Measurements from ENCODE around the gene GPR62.

Gene GPR62

GRCh38 chr3:52005571-52005986 is 50.4 kb downstream of the GPR62 start:
- POLR2A ChIA-PET, result interaction anchor here (0.9 to 1.1 kb wide), 4 partner anchors 10 to 149 kb away, joined by 3 to 4 read pairs (median 4); partner anchors contain the start of genes POC1A and RPL29
- DNase-seq (ENCODE audit: low read depth, low spot score), result no peak
- H3K4me3 ChIP-seq (ENCODE audit: low read depth, low read length), result no peak overlapping the region; the same call in 1 of the 2 replicates

GRCh38 chr3:52006017-52006819 is 51.0 kb downstream of the GPR62 start:
- ChIA-PET POLR2A (interaction anchor here (0.9 to 1.1 kb wide), 4 partner anchors 10 to 148 kb away, joined by 3 to 4 read pairs (median 4); partner anchors contain the start of genes POC1A and RPL29), CTCF (interaction anchor here (0.7 to 18.2 kb wide), 21 partner anchors 8 to 333 kb away, joined by 3 to 779 read pairs (median 6); partner anchors contain the start of genes ABHD14A, ABHD14B, DUSP7 and POC1A)
- no peak for TF ChIP-seq CTCF (IDR thresholded peaks at IDR 0.05; ENCODE audit: insufficient read depth, low read length, missing control alignments)
- no peak for DNase-seq (ENCODE audit: low read depth, low spot score)
- H3K4me3 ChIP-seq (ENCODE audit: low read depth, low read length), result no peak overlapping the region; the same call in 1 of the 2 replicates

More at GRCh38 chr3:52005571-52005986, 50.4 kb downstream of the GPR62 start:
- TF ChIP-seq CTCF (IDR thresholded peaks at IDR 0.05; ENCODE audit: insufficient read depth, low read length, missing control alignments), result no peak
- CTCF ChIA-PET, result interaction anchor here (0.7 to 18.2 kb wide), 21 partner anchors 8 to 334 kb away, joined by 3 to 779 read pairs (median 6); partner anchors contain the start of genes ABHD14A, ABHD14B, DUSP7 and POC1A

GRCh38 chr3:52006820-52007133 is 51.6 kb downstream of the GPR62 start:
- ChIA-PET POLR2A (no interaction called here), CTCF (interaction anchor here (0.8 to 18.2 kb wide), 6 partner anchors 16 to 189 kb away, joined by 3 to 779 read pairs (median 8); no protein-coding TSS in a partner anchor)
- TF ChIP-seq CTCF (IDR thresholded peaks at IDR 0.05; ENCODE audit: insufficient read depth, low read length, missing control alignments), result no peak
- DNase-seq (ENCODE audit: low read depth, low spot score), result no peak
- H3K4me3 ChIP-seq (ENCODE audit: low read depth, low read length), result no peak overlapping the region
